ENCODE measurements around the gene POMC. TPM values are rescaled to one million over a fixed set of nuclear protein-coding genes. Genes with fewer than 3 reads are reported as not detected.
"Not testable (repeated sequence)": the region's sequence is repeated elsewhere in the genome, so short reads cannot be mapped to it uniquely, and the experiment has no call there.

POMC gene
- total and polyA plus RNA-seq, 4 donors = 3.2 to 4.2 (median 3.8) TPM

GRCh38 chr2:25146896-25147295 lies 21.5 kb downstream of the POMC start:
- no peaks in the 10 kb centered on the region for H3K9me3 ChIP-seq (ENCODE audit: control insufficient read depth in 4 of 4, insufficient read depth in 3 of 4, low read length in 3 of 4)
- no peaks in the 10 kb centered on the region for H3K4me1 ChIP-seq (ENCODE audit: control insufficient read depth in 5 of 5, insufficient read depth in 5 of 5, low read length in 5 of 5)
- H3K27me3 ChIP-seq (ENCODE audit: control insufficient read depth in 3 of 3, insufficient read depth in 3 of 3, low read length in 2 of 3) = no peaks in the 10 kb centered on the region
- H3K36me3 ChIP-seq (ENCODE audit: control insufficient read depth in 4 of 4, insufficient read depth in 4 of 4, low read length in 4 of 4) = peaks cover 0 to 4% (median 0%) of the 10 kb centered on the region in 4 donors
- TF ChIP-seq CTCF (IDR thresholded peaks at IDR 0.05; ENCODE audit: control extremely low read depth, extremely low read depth) = no peak
- no peak overlapping the region for H3K9ac ChIP-seq (ENCODE audit: insufficient read depth in 1 of 2, low read length in 2 of 2)
- no peak overlapping the region for H3K27ac ChIP-seq (ENCODE audit: low read depth in 1 of 2, low read length in 1 of 2)
- DNase-seq (no peak), ATAC-seq (ENCODE audit: insufficient read depth, low FRiP score) (no peak)
- no peak overlapping the region for H3K4me3 ChIP-seq
- 94 to 96% methylated on average over 10 of the region's 10 CpGs for WGBS, 2 donors

GRCh38 chr2:25145803-25146202 lies 22.6 kb downstream of the POMC start:
- H3K9me3 ChIP-seq (ENCODE audit: control insufficient read depth in 4 of 4, insufficient read depth in 3 of 4, low read length in 3 of 4) = no peaks in the 10 kb centered on the region
- H3K9ac ChIP-seq (ENCODE audit: insufficient read depth in 1 of 2, low read length in 2 of 2) = no peak overlapping the region
- H3K4me3 ChIP-seq = no peak overlapping the region
- H3K4me1 ChIP-seq (ENCODE audit: control insufficient read depth in 5 of 5, insufficient read depth in 5 of 5, low read length in 5 of 5) = no peaks in the 10 kb centered on the region
- H3K27me3 ChIP-seq (ENCODE audit: control insufficient read depth in 3 of 3, insufficient read depth in 3 of 3, low read length in 2 of 3) = no peaks in the 10 kb centered on the region
- no peak for ATAC-seq (ENCODE audit: insufficient read depth, low FRiP score)
- DNase-seq = no peak
- peaks cover 0 to 4% (median 0%) of the 10 kb centered on the region in 4 donors for H3K36me3 ChIP-seq (ENCODE audit: control insufficient read depth in 4 of 4, insufficient read depth in 4 of 4, low read length in 4 of 4)
- WGBS, 2 donors = 74% methylated on average over 6 of the region's 6 CpGs
- no peak overlapping the region for H3K27ac ChIP-seq (ENCODE audit: low read depth in 1 of 2, low read length in 1 of 2)
- TF ChIP-seq CTCF (IDR thresholded peaks at IDR 0.05; ENCODE audit: control extremely low read depth, extremely low read depth) = no peak

GRCh38 chr2:25141120-25141519 lies 27.3 kb downstream of the POMC start:
- no peak for TF ChIP-seq CTCF (IDR thresholded peaks at IDR 0.05; ENCODE audit: control extremely low read depth, extremely low read depth)
- H3K9ac ChIP-seq (ENCODE audit: insufficient read depth in 1 of 2, low read length in 2 of 2) = no peak overlapping the region
- ATAC-seq (ENCODE audit: insufficient read depth, low FRiP score) (no peak), DNase-seq (no peak)
- no peaks in the 10 kb centered on the region for H3K27me3 ChIP-seq (ENCODE audit: control insufficient read depth in 3 of 3, insufficient read depth in 3 of 3, low read length in 2 of 3)
- WGBS, 2 donors = 81 to 85% methylated on average over 8 of the region's 8 CpGs
- H3K9me3 ChIP-seq (ENCODE audit: control insufficient read depth in 4 of 4, insufficient read depth in 3 of 4, low read length in 3 of 4) = no peaks in the 10 kb centered on the region
- peaks cover 0 to 4% (median 0%) of the 10 kb centered on the region in 4 donors for H3K36me3 ChIP-seq (ENCODE audit: control insufficient read depth in 4 of 4, insufficient read depth in 4 of 4, low read length in 4 of 4)
- H3K4me1 ChIP-seq (ENCODE audit: control insufficient read depth in 5 of 5, insufficient read depth in 5 of 5, low read length in 5 of 5) = no peaks in the 10 kb centered on the region
- H3K27ac ChIP-seq (ENCODE audit: low read depth in 1 of 2, low read length in 1 of 2) = no peak overlapping the region
- H3K4me3 ChIP-seq = no peak overlapping the region

GRCh38 chr2:25140535-25140934 lies 27.8 kb downstream of the POMC start:
- WGBS, 2 donors = 72 to 81% methylated on average over 4 of the region's 4 CpGs
- H3K9ac ChIP-seq (ENCODE audit: insufficient read depth in 1 of 2, low read length in 2 of 2); ATAC-seq (ENCODE audit: insufficient read depth, low FRiP score); DNase-seq; H3K4me1 ChIP-seq (ENCODE audit: control insufficient read depth in 5 of 5, insufficient read depth in 5 of 5, low read length in 5 of 5); H3K27ac ChIP-seq (ENCODE audit: low read depth in 1 of 2, low read length in 1 of 2); H3K27me3 ChIP-seq (ENCODE audit: control insufficient read depth in 3 of 3, insufficient read depth in 3 of 3, low read length in 2 of 3); H3K9me3 ChIP-seq (ENCODE audit: control insufficient read depth in 4 of 4, insufficient read depth in 3 of 4, low read length in 3 of 4); H3K36me3 ChIP-seq (ENCODE audit: control insufficient read depth in 4 of 4, insufficient read depth in 4 of 4, low read length in 4 of 4); H3K4me3 ChIP-seq: not testable (repeated sequence)

Measured in lung (tissue), 12 donors.